ENCODE measurements around the gene EDA.

EDA gene

GRCh38 chrX:70066646-70067045, 450.7 kb downstream of the EDA start:
- no peak for TF ChIP-seq CTCF (IDR thresholded peaks at IDR 0.05; ENCODE audit: low read length, missing control alignments)
- H3K4me3 ChIP-seq (replicated peaks; ENCODE audit: low read depth, low read length), result no peak overlapping the region
- DNase-seq (ENCODE audit: low read depth), result no peak

- DNase-seq (ENCODE audit: low read depth), result no peak
- no peak overlapping the region for H3K4me3 ChIP-seq (replicated peaks; ENCODE audit: low read depth, low read length)
- TF ChIP-seq CTCF (IDR thresholded peaks at IDR 0.05; ENCODE audit: low read length, missing control alignments), result no peak
These were observed 463.4 kb downstream of the EDA start for GRCh38 chrX:70079297-70079696.

- H3K4me3 ChIP-seq (replicated peaks; ENCODE audit: low read depth, low read length), result no peak overlapping the region
- no peak for DNase-seq (ENCODE audit: low read depth)
- TF ChIP-seq CTCF (IDR thresholded peaks at IDR 0.05; ENCODE audit: low read length, missing control alignments), result no peak
These were observed 464.0 kb downstream of the EDA start for GRCh38 chrX:70079870-70080269.

- H3K4me3 ChIP-seq (replicated peaks; ENCODE audit: low read depth, low read length), result no peak overlapping the region
- no peak for TF ChIP-seq CTCF (IDR thresholded peaks at IDR 0.05; ENCODE audit: low read length, missing control alignments)
- DNase-seq (ENCODE audit: low read depth), result no peak
These were observed 466.8 kb downstream of the EDA start for GRCh38 chrX:70082723-70083122.

- TF ChIP-seq CTCF (IDR thresholded peaks at IDR 0.05; ENCODE audit: low read length, missing control alignments), result no peak
- no peak for DNase-seq (ENCODE audit: low read depth)
- no peak overlapping the region for H3K4me3 ChIP-seq (replicated peaks; ENCODE audit: low read depth, low read length)
These were observed 468.8 kb downstream of the EDA start for GRCh38 chrX:70084592-70085240.

- H3K4me3 ChIP-seq (replicated peaks; ENCODE audit: low read depth, low read length), result no peak overlapping the region
- TF ChIP-seq CTCF (IDR thresholded peaks at IDR 0.05; ENCODE audit: low read length, missing control alignments), result no peak
- DNase-seq (ENCODE audit: low read depth), result peak; percentile 57
These were observed 472.1 kb downstream of the EDA start for GRCh38 chrX:70087857-70088630.

Measured in fibroblast of pulmonary artery (primary cell).